Natural killer cell treated with Interleukin-12 subunit alpha and Interleukin-12 subunit beta and Interleukin-15 and Interleukin-18, amount 100 ng/mL, for 72 hours (primary cell): Measurements from ENCODE around the gene SLC26A9. TPM values are rescaled to one million over a fixed set of nuclear protein-coding genes. Genes with fewer than 3 reads are reported as not detected.
"Not testable (repeated sequence)": the region's sequence is repeated elsewhere in the genome, so short reads cannot be mapped to it uniquely, and the experiment has no call there.

Experiments used
- ATAC-seq, 2 donors: fragments of 150-1000 bp; cut with Tn5 transposase in 1 of 2; sonication (Bioruptor Pico), chemical (Tn5 transposase) in 1 of 2; 2 replicates each; pipeline ENCODE4 v1.10.0; 2021
- DNase-seq: peaks from one replicate; pipeline ENCODE4 v3.0.0; 2022; ENCODE audit warnings: low spot score
- H3K27ac Mint-ChIP-seq, 2 donors: 1 replicate in 1 of 2; 2 replicates in 1 of 2; pipeline ENCODE4 v1.8.0; 2022; ENCODE audit warnings: mixed read lengths in 2 of 2, mild to moderate bottlenecking in 1 of 2, moderate library complexity in 1 of 2
- H3K27me3 Mint-ChIP-seq, 2 donors: 1 replicate in 1 of 2; 2 replicates in 1 of 2; pipeline ENCODE4 v1.8.0; 2022; ENCODE audit warnings: mixed read lengths in 2 of 2
- H3K36me3 Mint-ChIP-seq: one replicate; pipeline ENCODE4 v1.8.0; 2022; ENCODE audit warnings: mixed read lengths
- H3K4me1 Mint-ChIP-seq, 2 donors: 1 replicate in 1 of 2; 2 replicates in 1 of 2; pipeline ENCODE4 v1.8.0; 2022; ENCODE audit warnings: low read depth in 2 of 2, mixed read lengths in 2 of 2, mild to moderate bottlenecking in 1 of 2
- H3K4me3 Mint-ChIP-seq: one replicate; pipeline ENCODE4 v1.8.0; 2022; ENCODE audit warnings: mixed read lengths
- H3K9me3 Mint-ChIP-seq: 2 replicates; pipeline ENCODE4 v1.8.0; 2022; ENCODE audit warnings: mixed read lengths
- total RNA-seq, 2 donors: library from RNA; stranded (reverse); gene quantifications; one replicate each; pipeline ENCODE4 v1.2.3, GENCODE V29; 2022

SLC26A9 gene
- total RNA-seq, 2 donors from 2014 or later: not detected

DNA sequence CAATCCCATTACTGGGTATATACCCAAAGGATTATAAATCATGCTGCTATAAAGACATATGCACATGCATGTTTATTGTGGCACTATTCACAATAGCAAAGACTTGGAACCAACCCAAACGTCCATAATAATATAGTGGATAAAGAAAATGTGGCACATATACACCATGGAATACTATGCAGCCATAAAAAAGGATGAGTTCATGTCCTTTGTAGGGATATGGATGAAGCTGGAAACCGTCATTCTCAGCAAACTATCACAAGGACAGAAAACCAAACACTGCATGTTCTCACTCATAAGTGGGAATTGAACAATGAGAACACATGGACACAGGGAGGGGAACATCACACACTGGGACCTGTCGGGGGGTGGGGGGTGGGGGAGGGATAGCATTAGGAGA lies 38.2 kb downstream of the SLC26A9 start:
- H3K4me1 Mint-ChIP-seq, H3K4me3 Mint-ChIP-seq, DNase-seq, ATAC-seq, H3K27ac Mint-ChIP-seq: not testable (repeated sequence)
- Mint-ChIP-seq H3K9me3 (peaks cover 20% of the 10 kb centered on the region), H3K27me3 (peaks cover 20 to 23% of the 10 kb centered on the region in 2 donors), H3K36me3 (peaks cover 18% of the 10 kb centered on the region)

DNA sequence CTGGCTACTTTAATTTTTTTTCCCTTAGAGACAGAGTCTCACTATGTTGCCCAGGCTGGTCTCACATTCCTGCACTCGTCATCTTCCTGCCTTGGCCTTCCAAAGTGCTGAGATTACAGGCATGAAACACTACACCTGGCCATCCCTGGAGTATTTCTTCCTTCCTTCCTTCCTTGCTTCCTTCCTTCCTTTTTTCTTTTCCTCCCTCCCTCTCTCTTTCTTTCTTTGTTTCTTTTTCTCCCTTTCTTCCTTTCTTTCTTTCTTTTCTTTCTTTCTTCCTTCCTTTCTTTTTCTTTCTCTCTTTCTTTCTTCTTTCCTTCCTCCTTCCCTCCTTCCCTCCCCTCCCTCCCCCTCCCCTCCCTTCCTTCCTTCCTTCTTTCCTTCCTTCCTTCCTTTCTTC lies 46.9 kb downstream of the SLC26A9 start:
- H3K27me3 Mint-ChIP-seq: peaks cover 9 to 10% of the 10 kb centered on the region in 2 donors
- H3K9me3 Mint-ChIP-seq: peaks cover 32% of the 10 kb centered on the region
- peaks cover 40% of the 10 kb centered on the region for H3K36me3 Mint-ChIP-seq
- ATAC-seq (no peak), DNase-seq (no peak)
- H3K27ac Mint-ChIP-seq: no peak overlapping the region
- no peak overlapping the region for H3K4me3 Mint-ChIP-seq
- peaks cover 0 to 2% of the 10 kb centered on the region in 2 donors for H3K4me1 Mint-ChIP-seq

DNA sequence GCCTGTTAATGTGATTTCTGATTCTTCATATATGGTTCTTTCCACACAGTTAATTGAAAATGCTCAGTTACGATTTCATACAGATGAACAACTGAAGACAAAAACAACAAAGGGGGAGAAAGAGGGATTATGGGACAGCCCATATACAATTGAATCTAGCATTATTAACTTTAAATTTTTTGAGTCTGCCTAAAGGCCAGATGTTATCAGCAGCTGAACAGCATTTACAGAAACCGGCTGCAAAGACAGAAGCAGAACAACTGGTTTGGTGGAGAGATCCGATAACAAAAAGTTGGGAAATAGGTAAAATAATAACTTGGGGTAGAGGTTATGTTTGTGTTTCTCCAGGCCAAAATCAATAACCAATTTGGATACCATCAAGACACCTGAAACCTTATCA lies 49.1 kb downstream of the SLC26A9 start:
- not testable (repeated sequence) for H3K4me1 Mint-ChIP-seq, H3K27ac Mint-ChIP-seq, ATAC-seq, DNase-seq, H3K27me3 Mint-ChIP-seq, H3K4me3 Mint-ChIP-seq
- Mint-ChIP-seq H3K36me3 (peaks cover 33% of the 10 kb centered on the region), H3K9me3 (peaks cover 30% of the 10 kb centered on the region)

DNA sequence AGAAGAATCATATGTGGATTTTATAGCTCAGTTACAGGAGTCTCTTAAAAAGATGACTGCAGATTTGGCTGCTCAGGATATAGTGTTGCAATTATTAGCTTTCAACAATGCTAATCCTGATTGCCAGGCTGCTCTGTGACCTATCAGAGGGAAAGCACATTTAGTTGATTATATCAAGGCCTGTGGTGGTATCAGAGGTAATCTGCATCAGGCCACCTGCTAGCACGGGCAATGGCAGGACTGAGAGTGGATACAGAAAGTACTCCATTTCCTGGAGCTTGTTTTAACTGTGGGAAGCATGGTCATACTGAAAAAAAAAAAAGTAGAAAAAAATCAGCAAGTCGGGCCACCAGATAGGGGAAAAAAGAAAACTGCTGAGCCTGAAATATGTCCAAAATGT lies 51.1 kb downstream of the SLC26A9 start:
- not testable (repeated sequence) for H3K4me1 Mint-ChIP-seq, H3K27ac Mint-ChIP-seq, H3K4me3 Mint-ChIP-seq, H3K27me3 Mint-ChIP-seq, DNase-seq, ATAC-seq
- Mint-ChIP-seq H3K36me3 (peaks cover 24% of the 10 kb centered on the region), H3K9me3 (peaks cover 23% of the 10 kb centered on the region)

DNA sequence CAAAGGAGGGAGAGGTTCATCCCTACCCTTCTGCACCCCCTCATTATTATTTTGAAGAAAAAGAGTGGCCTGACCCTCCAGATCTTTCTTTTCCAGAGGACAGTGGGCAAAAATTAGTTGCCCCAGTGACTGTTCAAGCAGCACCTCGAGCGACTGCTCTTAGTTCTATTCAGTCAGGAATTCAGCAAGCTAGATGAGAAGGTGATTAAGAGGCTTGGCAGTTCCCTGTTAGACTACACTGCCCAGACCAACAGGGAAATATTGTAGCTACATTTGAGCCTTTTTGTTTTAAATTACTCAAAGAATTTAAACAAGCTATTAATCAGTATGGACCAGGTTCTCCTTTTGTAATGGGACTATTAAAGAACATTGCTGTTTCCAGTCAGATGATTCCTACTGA lies 51.8 kb downstream of the SLC26A9 start:
- not testable (repeated sequence) for H3K4me1 Mint-ChIP-seq, H3K27me3 Mint-ChIP-seq, ATAC-seq, DNase-seq, H3K4me3 Mint-ChIP-seq, H3K27ac Mint-ChIP-seq
- Mint-ChIP-seq H3K36me3 (peaks cover 18% of the 10 kb centered on the region), H3K9me3 (peaks cover 19% of the 10 kb centered on the region)

DNA sequence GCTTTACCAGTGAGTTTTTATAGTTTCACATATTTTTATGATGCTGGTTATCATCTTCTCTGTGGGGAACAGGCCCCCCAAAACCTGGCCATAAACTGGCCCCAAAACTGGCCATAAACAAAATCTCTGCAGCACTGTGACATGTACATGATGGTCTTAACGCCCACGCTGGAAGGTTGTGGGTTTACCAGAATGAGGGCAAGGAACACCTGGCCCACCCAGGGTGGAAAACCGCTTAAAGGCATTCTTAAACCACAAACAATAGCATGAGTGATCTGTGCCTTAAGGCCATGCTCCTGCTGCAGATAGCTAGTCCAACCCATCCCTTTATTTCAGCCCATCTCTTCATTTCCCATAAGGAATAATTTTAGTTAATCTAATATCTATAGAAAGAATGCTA lies 52.6 kb downstream of the SLC26A9 start:
- not testable (repeated sequence) for H3K4me3 Mint-ChIP-seq, ATAC-seq, H3K4me1 Mint-ChIP-seq, DNase-seq, H3K27me3 Mint-ChIP-seq, H3K27ac Mint-ChIP-seq
- Mint-ChIP-seq H3K9me3 (peaks cover 13% of the 10 kb centered on the region), H3K36me3 (peaks cover 12% of the 10 kb centered on the region)

DNA sequence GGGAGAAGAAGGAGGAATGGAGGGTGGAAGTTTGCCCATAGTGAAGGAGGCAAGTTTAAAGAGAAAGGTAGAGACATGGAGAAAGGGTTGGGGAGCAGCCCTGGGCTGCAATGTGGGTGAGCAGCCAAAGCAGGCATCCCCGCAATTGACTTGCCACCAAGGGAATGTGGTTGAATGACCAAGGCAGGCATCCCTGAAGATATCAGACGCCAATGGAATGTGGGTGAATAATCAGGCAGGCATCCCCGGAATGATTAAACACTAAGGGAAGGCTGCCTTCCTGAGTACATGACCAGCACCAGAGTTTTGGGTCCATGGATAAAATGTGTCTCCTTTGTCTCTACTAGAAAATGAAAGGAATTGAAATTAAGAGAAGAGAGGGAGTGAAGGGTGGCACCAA lies 53.5 kb downstream of the SLC26A9 start:
- peaks cover 11% of the 10 kb centered on the region for H3K9me3 Mint-ChIP-seq
- not testable (repeated sequence) for H3K27ac Mint-ChIP-seq

DNA sequence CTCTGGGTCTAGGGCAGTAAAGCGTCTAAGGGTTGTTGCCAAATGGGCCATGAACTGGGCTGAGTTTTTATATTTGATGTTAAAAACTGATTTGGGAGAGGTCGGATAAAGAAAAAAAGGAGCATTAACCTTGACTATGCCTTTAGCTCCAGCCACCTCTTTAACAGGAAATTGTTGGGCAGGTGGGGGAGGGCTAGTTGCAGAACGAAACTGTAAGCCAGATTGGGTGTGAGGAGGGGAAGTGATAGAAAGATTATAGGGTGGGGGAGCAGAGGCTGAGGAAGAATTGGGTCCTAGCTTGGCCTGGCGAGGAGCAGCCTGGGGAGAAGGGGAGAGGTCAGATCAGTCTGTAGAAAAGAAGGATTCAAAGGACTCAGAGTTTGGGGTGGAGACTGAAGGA lies 54.2 kb downstream of the SLC26A9 start:
- not testable (repeated sequence) for H3K36me3 Mint-ChIP-seq, H3K27ac Mint-ChIP-seq, H3K27me3 Mint-ChIP-seq, DNase-seq, H3K9me3 Mint-ChIP-seq, ATAC-seq, H3K4me1 Mint-ChIP-seq
- H3K4me3 Mint-ChIP-seq: peak overlapping the region; percentile 2

More for the DNA sequence above, 53.5 kb downstream of the SLC26A9 start:
- ATAC-seq, H3K27me3 Mint-ChIP-seq, H3K4me3 Mint-ChIP-seq, H3K4me1 Mint-ChIP-seq, DNase-seq, H3K36me3 Mint-ChIP-seq: not testable (repeated sequence)

DNA sequence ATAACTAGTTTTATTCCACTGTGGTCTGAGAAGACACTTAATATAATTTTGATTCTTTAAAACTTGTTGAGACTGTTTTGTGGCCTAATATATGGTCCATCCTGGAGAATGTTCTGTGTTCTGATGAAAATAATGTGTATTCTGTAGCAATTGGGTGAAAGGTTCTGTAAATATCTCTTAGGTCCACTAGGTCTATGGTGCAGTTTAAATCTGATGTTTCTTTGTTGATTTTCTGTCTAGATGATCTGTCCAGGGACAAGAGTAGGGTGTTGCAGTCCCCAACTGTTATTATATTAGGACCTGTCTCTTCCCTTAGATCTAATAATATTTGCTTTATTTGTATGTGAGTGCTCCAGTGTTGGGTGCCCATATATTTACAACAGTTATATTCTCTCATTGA lies 59.5 kb downstream of the SLC26A9 start:
- H3K27ac Mint-ChIP-seq: no peak overlapping the region
- H3K36me3 Mint-ChIP-seq: peaks cover 20% of the 10 kb centered on the region
- DNase-seq (no peak), ATAC-seq (no peak)
- H3K4me3 Mint-ChIP-seq: no peak overlapping the region
- H3K27me3 Mint-ChIP-seq: peaks cover 0 to 4% of the 10 kb centered on the region in 2 donors
- H3K4me1 Mint-ChIP-seq: no peaks in the 10 kb centered on the region
- peaks cover 4% of the 10 kb centered on the region for H3K9me3 Mint-ChIP-seq

DNA sequence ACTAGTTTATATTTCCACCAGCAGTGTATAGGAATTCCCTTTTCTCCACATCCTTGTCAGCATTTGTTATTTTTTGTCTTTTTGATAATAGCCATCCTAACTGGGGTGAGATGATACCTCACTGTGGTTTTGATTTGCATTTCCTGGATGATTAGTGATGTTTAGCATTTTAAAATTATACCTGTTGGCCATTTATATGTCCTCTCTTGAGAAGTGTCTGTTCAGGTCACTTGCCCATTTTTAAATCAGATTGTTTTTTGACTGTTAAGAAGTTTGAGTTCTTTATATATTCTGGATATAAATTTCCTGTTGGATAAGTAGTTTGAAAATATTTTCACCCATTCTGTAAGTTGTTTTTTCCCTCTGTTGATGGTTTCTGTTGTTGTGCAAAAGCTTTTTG lies 62.3 kb downstream of the SLC26A9 start:
- H3K36me3 Mint-ChIP-seq: peaks cover 31% of the 10 kb centered on the region
- no peak overlapping the region for H3K27ac Mint-ChIP-seq
- peaks cover 4% of the 10 kb centered on the region for H3K9me3 Mint-ChIP-seq
- H3K27me3 Mint-ChIP-seq: peaks cover 4 to 20% of the 10 kb centered on the region in 2 donors
- no peak overlapping the region for H3K4me3 Mint-ChIP-seq
- DNase-seq (no peak), ATAC-seq (no peak)
- H3K4me1 Mint-ChIP-seq: peaks cover 0 to 6% of the 10 kb centered on the region in 2 donors

DNA sequence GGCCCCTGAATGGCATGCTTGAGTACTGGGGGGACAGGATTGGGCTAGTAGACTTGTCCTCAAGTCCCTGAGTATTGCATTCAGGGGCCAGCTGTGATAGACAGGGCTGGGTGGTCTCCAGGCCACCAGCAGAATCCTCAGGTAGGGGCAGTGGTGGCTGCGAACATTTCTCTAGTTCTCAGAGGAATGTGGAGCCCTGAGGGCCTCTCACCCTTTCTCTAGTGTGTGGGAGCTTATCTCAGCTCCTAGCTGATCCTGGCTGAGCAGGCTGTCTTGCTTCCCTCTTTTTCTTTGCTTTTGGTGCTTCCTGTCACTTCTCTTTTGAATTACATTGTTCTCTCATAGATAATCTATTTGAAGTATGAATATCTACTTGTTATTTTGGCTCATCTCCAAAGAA lies 63.3 kb downstream of the SLC26A9 start:
- H3K36me3 Mint-ChIP-seq: peaks cover 31% of the 10 kb centered on the region
- H3K27me3 Mint-ChIP-seq: peaks cover 4 to 22% of the 10 kb centered on the region in 2 donors
- ATAC-seq (no peak), DNase-seq (no peak)
- H3K27ac Mint-ChIP-seq: no peak overlapping the region
- peaks cover 4% of the 10 kb centered on the region for H3K9me3 Mint-ChIP-seq
- H3K4me3 Mint-ChIP-seq: no peak overlapping the region
- peaks cover 0 to 6% of the 10 kb centered on the region in 2 donors for H3K4me1 Mint-ChIP-seq

DNA sequence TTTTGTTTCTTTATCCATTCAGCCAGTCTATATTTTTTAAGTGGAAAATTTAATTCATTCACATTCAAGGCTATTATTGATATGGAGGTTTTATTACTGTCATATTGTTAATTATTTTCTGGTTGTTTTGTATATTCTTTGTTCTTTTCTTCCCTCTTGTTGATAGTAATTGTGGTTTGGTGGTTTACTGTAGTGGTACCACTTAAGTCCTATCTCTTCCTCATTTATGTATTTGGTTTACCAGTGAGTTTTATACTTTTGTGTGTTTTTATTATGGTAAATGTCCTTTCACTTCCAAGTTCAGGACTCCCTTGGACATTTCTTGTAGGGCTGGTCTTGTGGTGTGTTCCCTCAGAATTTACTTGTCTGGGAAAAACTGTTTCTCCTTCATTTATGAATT lies 65.2 kb downstream of the SLC26A9 start:
- Mint-ChIP-seq H3K9me3 (peaks cover 4% of the 10 kb centered on the region), H3K27me3 (peaks cover 4 to 22% of the 10 kb centered on the region in 2 donors), H3K27ac (no peak overlapping the region), H3K36me3 (peaks cover 31% of the 10 kb centered on the region), H3K4me1 (peaks cover 0 to 6% of the 10 kb centered on the region in 2 donors), H3K4me3 (no peak overlapping the region)
- ATAC-seq: no peak
- no peak for DNase-seq

DNA sequence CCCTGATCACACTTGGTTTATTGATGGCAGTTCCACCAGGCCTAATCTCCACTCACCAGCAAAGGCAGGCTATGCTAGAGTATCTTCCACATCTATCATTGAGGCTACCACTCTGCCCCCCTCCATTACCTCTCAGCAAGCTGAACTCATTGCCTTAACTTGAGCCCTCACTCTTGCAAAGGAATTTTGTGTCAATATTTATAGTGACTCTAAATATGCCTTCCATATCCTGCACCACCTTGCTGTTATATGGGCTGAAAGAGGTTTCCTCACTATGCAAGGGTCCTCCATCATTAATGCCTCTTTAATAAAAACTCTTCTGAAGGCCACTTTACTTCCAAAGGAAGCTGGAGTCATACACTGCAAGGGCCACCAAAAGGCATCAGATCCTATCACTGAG lies 70.1 kb downstream of the SLC26A9 start:
- H3K4me3 Mint-ChIP-seq, H3K27ac Mint-ChIP-seq, H3K4me1 Mint-ChIP-seq, H3K9me3 Mint-ChIP-seq, H3K36me3 Mint-ChIP-seq, ATAC-seq, DNase-seq: not testable (repeated sequence)
- H3K27me3 Mint-ChIP-seq: peaks cover 4 to 11% of the 10 kb centered on the region in 2 donors

DNA sequence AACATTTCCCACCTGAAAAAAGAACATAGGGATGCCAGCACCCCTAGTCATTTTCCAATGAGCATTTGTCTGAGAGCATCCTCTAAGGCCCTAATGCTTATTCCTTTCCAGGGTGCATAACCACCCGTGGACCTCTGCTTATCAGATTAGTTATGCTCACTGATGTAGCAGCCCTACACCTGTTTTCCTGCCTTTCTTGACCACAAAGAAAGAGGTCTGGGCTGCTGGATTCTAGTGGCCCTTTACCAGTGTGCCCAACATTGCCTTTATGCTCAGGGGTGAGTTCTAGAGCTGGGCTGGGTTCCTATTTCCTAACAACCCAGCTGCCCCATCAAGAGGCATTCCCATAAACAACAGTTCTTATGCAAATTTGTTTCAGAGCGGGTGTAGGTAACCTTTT lies 73.0 kb downstream of the SLC26A9 start:
- Mint-ChIP-seq H3K27me3 (no peaks in the 10 kb centered on the region), H3K4me3 (no peak overlapping the region), H3K27ac (no peak overlapping the region), H3K4me1 (no peaks in the 10 kb centered on the region), H3K36me3 (no peaks in the 10 kb centered on the region), H3K9me3 (no peaks in the 10 kb centered on the region)
- DNase-seq: no peak
- no peak for ATAC-seq
